Measurements from ENCODE around the gene SMARCC2.

- TF ChIP-seq CTCF (IDR thresholded peaks at IDR 0.05): no peak
- no peak for TF ChIP-seq POLR2A (IDR thresholded peaks at IDR 0.05)
Measured at GRCh38 chr12:56152756-56153677, 36.3 kb downstream of the SMARCC2 start.

Data from heart left ventricle (tissue), 13 donors.